Keratinocyte (primary cell): ENCODE results near the gene ZNF577.

Source experiments
- EZH2 ChIP-seq: IDR thresholded peaks from one replicate; pipeline ENCODE4 v1.6.1; 2012; ENCODE audit warnings: inconsistent platforms, mild to moderate bottlenecking, low read length, moderate library complexity
- TF ChIP-seq, protein P1 (sequence below), 3 experiments: IDR thresholded peaks in 1 of 3; conservative IDR thresholded peaks in 1 of 3; optimal IDR thresholded peaks in 1 of 3; 2 replicates in 2 of 3; 3 replicates in 1 of 3; pipeline versions ENCODE3 to v1.5.1; 2011; ENCODE audit warnings: low read length in 3 of 3, mild to moderate bottlenecking in 3 of 3, moderate library complexity in 2 of 3, control low read depth in 1 of 3, inconsistent platforms in 1 of 3; ENCODE audit not compliant: insufficient read depth in 2 of 3; ENCODE audit errors: extremely low read depth in 1 of 3

DNA sequence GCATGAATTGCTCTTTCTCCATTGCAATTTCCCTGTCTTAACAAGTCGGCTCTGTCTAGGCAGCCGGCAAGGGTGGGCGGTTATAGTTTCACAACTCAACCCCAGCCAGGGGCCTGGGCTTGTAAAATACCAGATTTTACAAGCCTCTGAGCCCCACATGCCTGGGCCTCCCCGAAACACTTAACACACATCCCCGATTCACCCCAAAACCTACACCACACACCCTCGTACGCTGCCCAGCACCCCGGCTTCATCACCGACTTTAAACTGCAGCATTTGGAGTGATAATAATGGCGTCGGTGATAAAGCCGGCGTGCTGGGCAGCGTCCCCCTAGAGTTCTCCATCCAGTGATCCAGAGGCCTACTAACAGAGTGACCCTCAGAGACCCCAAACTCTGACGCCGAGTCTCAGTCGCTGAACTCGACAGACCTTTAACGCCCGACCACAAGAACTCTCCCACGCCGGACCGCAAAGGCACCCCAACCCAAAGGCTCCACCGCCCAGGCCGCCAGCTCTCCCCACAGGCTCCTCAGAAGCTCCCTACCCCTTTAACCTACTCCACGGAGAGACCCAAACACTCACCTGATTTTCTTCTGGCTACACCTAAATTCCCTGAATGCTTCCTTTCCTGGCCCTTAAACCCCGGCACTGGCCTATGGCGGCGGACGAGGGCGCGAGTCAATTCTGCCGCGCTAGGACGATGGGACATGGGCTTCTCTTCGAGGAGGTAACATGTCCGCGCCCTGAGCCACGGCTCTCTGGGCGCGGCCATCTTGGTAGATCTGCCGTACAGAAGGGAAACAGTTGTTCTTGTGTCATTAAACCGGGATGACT lies 16.8 kb upstream of the ZNF577 start, which contains the start of gene ZNF649:
- TF ChIP-seq, protein P1, sequence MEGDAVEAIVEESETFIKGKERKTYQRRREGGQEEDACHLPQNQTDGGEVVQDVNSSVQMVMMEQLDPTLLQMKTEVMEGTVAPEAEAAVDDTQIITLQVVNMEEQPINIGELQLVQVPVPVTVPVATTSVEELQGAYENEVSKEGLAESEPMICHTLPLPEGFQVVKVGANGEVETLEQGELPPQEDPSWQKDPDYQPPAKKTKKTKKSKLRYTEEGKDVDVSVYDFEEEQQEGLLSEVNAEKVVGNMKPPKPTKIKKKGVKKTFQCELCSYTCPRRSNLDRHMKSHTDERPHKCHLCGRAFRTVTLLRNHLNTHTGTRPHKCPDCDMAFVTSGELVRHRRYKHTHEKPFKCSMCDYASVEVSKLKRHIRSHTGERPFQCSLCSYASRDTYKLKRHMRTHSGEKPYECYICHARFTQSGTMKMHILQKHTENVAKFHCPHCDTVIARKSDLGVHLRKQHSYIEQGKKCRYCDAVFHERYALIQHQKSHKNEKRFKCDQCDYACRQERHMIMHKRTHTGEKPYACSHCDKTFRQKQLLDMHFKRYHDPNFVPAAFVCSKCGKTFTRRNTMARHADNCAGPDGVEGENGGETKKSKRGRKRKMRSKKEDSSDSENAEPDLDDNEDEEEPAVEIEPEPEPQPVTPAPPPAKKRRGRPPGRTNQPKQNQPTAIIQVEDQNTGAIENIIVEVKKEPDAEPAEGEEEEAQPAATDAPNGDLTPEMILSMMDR (optimal IDR thresholded peaks at IDR 0.05 in 1 of 3, IDR thresholded peaks at IDR 0.05 in 1 of 3, conservative IDR thresholded peaks at IDR 0.05 in 1 of 3; ENCODE audit: extremely low read depth in 1 of 3, insufficient read depth in 2 of 3, low read length in 3 of 3), result peak in 1 of 3 experiments; percentile 65
- TF ChIP-seq EZH2, result no peak
